Endometrium (tissue), 2 donors: ENCODE measurements around the gene CCDC9.
"Not testable (repeated sequence)": the region's sequence is repeated elsewhere in the genome, so short reads cannot be mapped to it uniquely, and the experiment has no call there.

Source experiments
- FAIRE-seq: peaks from 2 replicates; lab custom pipeline; 2012; peaks lifted over from hg19 to GRCh38; lab: Jason Lieb, UNC
- donor health status: control.
- donor health status: control.

The CCDC9 gene

GRCh38 chr19:47261946-47262793 is 5.8 kb downstream of the CCDC9 start:
- FAIRE-seq = not testable (repeated sequence)

- no peak for FAIRE-seq
Observed at GRCh38 chr19:47264629-47265028, 8.3 kb downstream of the CCDC9 start.

- no peak for FAIRE-seq
Observed at GRCh38 chr19:47266401-47266941, 10.1 kb downstream of the CCDC9 start.

- FAIRE-seq = no peak
Observed at GRCh38 chr19:47267350-47267759, 11.0 kb downstream of the CCDC9 start.

GRCh38 chr19:47268028-47268427 is 11.7 kb downstream of the CCDC9 start:
- FAIRE-seq = no peak

GRCh38 chr19:47269596-47269995 is 13.3 kb downstream of the CCDC9 start:
- FAIRE-seq = no peak

- no peak for FAIRE-seq
Observed at GRCh38 chr19:47270408-47270807, 14.1 kb downstream of the CCDC9 start.

- no peak for FAIRE-seq
Observed at GRCh38 chr19:47271949-47272348, 15.6 kb downstream of the CCDC9 start.

- FAIRE-seq = no peak
Observed at GRCh38 chr19:47272448-47273312, 16.4 kb downstream of the CCDC9 start.

- no peak for FAIRE-seq
Observed at GRCh38 chr19:47273313-47274070, 17.2 kb downstream of the CCDC9 start.

- no peak for FAIRE-seq
Observed at GRCh38 chr19:47274071-47274890, 18.0 kb downstream of the CCDC9 start, which contains the start of gene INAFM1. TSS of gene INAFM1 (plus strand) at chr19:47274885. CDS start at chr19:47274920, 35 bp downstream.

GRCh38 chr19:47274891-47275761 is 18.8 kb downstream of the CCDC9 start:
- FAIRE-seq = no peak

- FAIRE-seq = no peak
Observed at GRCh38 chr19:47275791-47276461, 19.6 kb downstream of the CCDC9 start.

GRCh38 chr19:47276513-47276912 is 20.2 kb downstream of the CCDC9 start:
- not testable (repeated sequence) for FAIRE-seq

GRCh38 chr19:47280183-47280797 is 24.0 kb downstream of the CCDC9 start:
- FAIRE-seq = no peak

- no peak for FAIRE-seq
Observed at GRCh38 chr19:47283405-47284059, 27.2 kb downstream of the CCDC9 start.

GRCh38 chr19:47284324-47284899 is 28.1 kb downstream of the CCDC9 start:
- FAIRE-seq = no peak

GRCh38 chr19:47296036-47296435 is 39.7 kb downstream of the CCDC9 start:
- FAIRE-seq = no peak
